HepG2 (cell line): ENCODE results near the gene FOXK2. TPM values are rescaled to one million over a fixed set of nuclear protein-coding genes. Genes with fewer than 3 reads are reported as not detected.

Experiments used
- ARNT ChIP-seq: fragments of 450-650 bp; IDR thresholded peaks from 2 replicates; pipeline ENCODE4 v1.6.1; 2017
- BRCA1 ChIP-seq: sonication (generic); formaldehyde crosslinking; IDR thresholded peaks from 2 replicates; pipeline ENCODE4 v1.4.0; 2020; ENCODE audit warnings: missing genetic modification reagents
- CEBPZ ChIP-seq: IDR thresholded peaks from 2 replicates; pipeline ENCODE4 v1.6.1; 2012; ENCODE audit warnings: low read length, improper control_type of control experiment
- CREM ChIP-seq, 2 experiments: sonication (generic) in 1 of 2; formaldehyde crosslinking in 1 of 2; IDR thresholded peaks; 2 replicates each; pipeline versions ENCODE4 v1.4.0 to v1.6.1; 2016 to 2020; ENCODE audit warnings: antibody characterized with exemption in 1 of 2, mild to moderate bottlenecking in 1 of 2, missing genetic modification reagents in 1 of 2
- HDAC2 ChIP-seq: sonication (generic); formaldehyde crosslinking; IDR thresholded peaks from 2 replicates; pipeline ENCODE4 v1.4.0; 2020; ENCODE audit warnings: missing genetic modification reagents
- HIC2 ChIP-seq: sonication (generic); formaldehyde crosslinking; IDR thresholded peaks from 2 replicates; pipeline ENCODE4 v1.9.0; 2022; ENCODE audit warnings: low read depth, missing genetic modification reagents
- MZF1 ChIP-seq: sonication (generic); formaldehyde crosslinking; IDR thresholded peaks from 2 replicates; pipeline ENCODE4 v1.8.1; 2023; ENCODE audit warnings: mild to moderate bottlenecking, missing genetic modification reagents, borderline replicate concordance
- RELA ChIP-seq: sonication (generic); formaldehyde crosslinking; IDR thresholded peaks from 2 replicates; pipeline ENCODE4 v1.4.0; 2020; ENCODE audit warnings: missing genetic modification reagents
- SMYD3 ChIP-seq: sonication (generic); formaldehyde crosslinking; IDR thresholded peaks from 2 replicates; pipeline ENCODE4 v1.8.1; 2023; ENCODE audit warnings: mild to moderate bottlenecking, missing genetic modification reagents
- SPEN ChIP-seq: sonication (generic); formaldehyde crosslinking; IDR thresholded peaks from 2 replicates; pipeline ENCODE4 v1.5.1; 2020; ENCODE audit warnings: low read depth, mild to moderate bottlenecking, missing genetic modification reagents
- TAF1 ChIP-seq: sonication (generic); formaldehyde crosslinking; IDR thresholded peaks from 2 replicates; pipeline ENCODE4 v1.4.0; 2020; ENCODE audit warnings: missing genetic modification reagents
- ZEB1 ChIP-seq: IDR thresholded peaks from 2 replicates; pipeline ENCODE4 v1.6.1; 2012; ENCODE audit warnings: mild to moderate bottlenecking, low read depth, inconsistent platforms; ENCODE audit not compliant: insufficient replicate concordance
- ZNF354B ChIP-seq: sonication (generic); formaldehyde crosslinking; IDR thresholded peaks from 2 replicates; pipeline ENCODE4 v1.8.0; 2022; ENCODE audit warnings: mild to moderate bottlenecking, missing genetic modification reagents
- ZNF589 ChIP-seq: sonication (generic); formaldehyde crosslinking; conservative IDR thresholded peaks from 2 replicates; pipeline ENCODE4 v1.8.0; 2022; ENCODE audit warnings: mild to moderate bottlenecking, moderate library complexity, missing genetic modification reagents
- ZNF709 ChIP-seq: sonication (generic); formaldehyde crosslinking; IDR thresholded peaks from 2 replicates; pipeline ENCODE4 v1.5.0; 2020; ENCODE audit warnings: mild to moderate bottlenecking, missing genetic modification reagents
- ZNF747 ChIP-seq: sonication (generic); formaldehyde crosslinking; IDR thresholded peaks from 2 replicates; pipeline ENCODE4 v1.8.1; 2023; ENCODE audit warnings: missing genetic modification reagents, mild to moderate bottlenecking, borderline replicate concordance
- ZNF782 ChIP-seq: sonication (generic); formaldehyde crosslinking; IDR thresholded peaks from 2 replicates; pipeline ENCODE4 v1.4.0; 2020; ENCODE audit warnings: missing genetic modification reagents, mild to moderate bottlenecking, borderline replicate concordance
- polyA plus RNA-seq, 8 experiments: library from polyadenylated mRNA; depleted of rRNA in 3 of 8; stranded (reverse) in 7 of 8; unstranded in 1 of 8; fragments of >200 nt; fragmentation: Illumina TruSeq in 4 of 8; extraction: Trizol in 4 of 8; gene quantifications; 2 replicates each; pipeline versions ENCODE4 v1.2.1 to v1.2.3, GENCODE V29; 2011 to 2016; ENCODE audit warnings: low read depth in 4 of 8, missing spikeins in 1 of 8, mixed read lengths in 1 of 8; ENCODE audit not compliant: insufficient read depth in 1 of 8
- total RNA-seq, 5 experiments: library from RNA; depleted of rRNA; stranded (reverse); fragments of >200 nt; fragmentation: Illumina TruSeq; extraction: Trizol; gene quantifications; 2 replicates each; pipeline ENCODE4 v1.2.3, GENCODE V29; 2016; ENCODE audit warnings: low read depth in 1 of 5
- TF ChIP-seq, protein P1 (sequence below): sonication (generic); formaldehyde crosslinking; IDR thresholded peaks from 2 replicates; pipeline ENCODE4 v1.5.1; 2020; ENCODE audit warnings: missing genetic modification reagents, mild to moderate bottlenecking, borderline replicate concordance

The FOXK2 gene
- total and polyA plus RNA-seq, 2 of the 13 experiments (the other 11 are each of a cell fraction or from before 2014, with no cell fraction given) = 67.1 to 67.2 TPM

DNA sequence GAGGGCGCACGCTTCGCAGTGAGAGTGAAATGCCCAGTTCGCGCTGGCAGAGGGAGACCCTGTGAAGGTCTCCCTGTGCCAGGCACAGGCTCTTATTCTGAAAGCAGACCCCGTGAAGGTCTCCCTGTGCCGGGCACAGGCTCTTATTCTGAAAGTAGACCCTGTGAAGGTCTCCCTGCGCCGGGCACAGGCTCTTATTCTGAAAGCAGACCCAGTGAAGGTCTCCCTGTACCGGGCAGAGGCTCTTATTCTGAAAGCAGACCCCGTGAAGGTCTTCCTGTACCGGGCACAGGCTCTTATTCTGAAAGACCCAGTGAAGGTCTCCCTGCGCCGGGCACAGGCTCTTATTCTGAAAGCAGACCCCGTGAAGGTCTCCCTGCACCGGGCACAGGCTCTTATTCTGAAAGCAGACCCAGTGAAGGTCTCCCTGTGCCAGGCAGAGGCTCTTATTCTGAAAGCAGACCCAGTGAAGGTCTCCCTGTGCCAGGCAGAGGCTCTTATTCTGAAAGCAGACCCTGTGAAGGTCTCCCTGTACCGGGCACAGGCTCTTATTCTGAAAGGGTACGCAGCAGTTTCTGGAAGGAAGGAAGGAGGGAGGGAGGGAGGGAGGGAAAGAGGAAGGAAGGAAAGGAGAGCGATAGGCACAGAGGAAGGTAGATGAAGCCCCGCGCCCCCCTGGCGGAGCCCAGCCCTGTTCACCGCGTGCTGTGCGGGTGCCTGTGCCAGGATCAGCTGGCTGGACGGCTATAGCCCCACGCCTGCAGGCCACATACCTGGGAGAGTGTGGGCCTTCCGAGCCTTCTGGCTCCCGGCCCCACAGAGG lies 73.4 kb downstream of the FOXK2 start (continued):
- TF ChIP-seq ZNF589 (CRISPR knock-in tag) = peak; percentile 43; the same call in 1 of the 2 replicates
- TF ChIP-seq ZNF747 = no peak
- no peak for TF ChIP-seq ZNF709
- peak; percentile 49; the same call in 1 of the 2 replicates for TF ChIP-seq CREM (IDR thresholded peaks at IDR 0.05)
- no peak for TF ChIP-seq CREM (CRISPR knock-in tag; IDR thresholded peaks at IDR 0.05)
- TF ChIP-seq TAF1 (CRISPR knock-in tag) = no peak
- TF ChIP-seq MZF1 (CRISPR knock-in tag) = no peak
- no peak for TF ChIP-seq CEBPZ
- peak; percentile 94 for TF ChIP-seq HIC2 (CRISPR knock-in tag)
- no peak for TF ChIP-seq RELA
- TF ChIP-seq SMYD3 (CRISPR knock-in tag) = no peak
- no peak for TF ChIP-seq ZNF354B
- TF ChIP-seq, protein P1, sequence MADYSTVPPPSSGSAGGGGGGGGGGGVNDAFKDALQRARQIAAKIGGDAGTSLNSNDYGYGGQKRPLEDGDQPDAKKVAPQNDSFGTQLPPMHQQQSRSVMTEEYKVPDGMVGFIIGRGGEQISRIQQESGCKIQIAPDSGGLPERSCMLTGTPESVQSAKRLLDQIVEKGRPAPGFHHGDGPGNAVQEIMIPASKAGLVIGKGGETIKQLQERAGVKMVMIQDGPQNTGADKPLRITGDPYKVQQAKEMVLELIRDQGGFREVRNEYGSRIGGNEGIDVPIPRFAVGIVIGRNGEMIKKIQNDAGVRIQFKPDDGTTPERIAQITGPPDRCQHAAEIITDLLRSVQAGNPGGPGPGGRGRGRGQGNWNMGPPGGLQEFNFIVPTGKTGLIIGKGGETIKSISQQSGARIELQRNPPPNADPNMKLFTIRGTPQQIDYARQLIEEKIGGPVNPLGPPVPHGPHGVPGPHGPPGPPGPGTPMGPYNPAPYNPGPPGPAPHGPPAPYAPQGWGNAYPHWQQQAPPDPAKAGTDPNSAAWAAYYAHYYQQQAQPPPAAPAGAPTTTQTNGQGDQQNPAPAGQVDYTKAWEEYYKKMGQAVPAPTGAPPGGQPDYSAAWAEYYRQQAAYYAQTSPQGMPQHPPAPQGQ (CRISPR knock-in tag) = no peak
- no peak for TF ChIP-seq BRCA1
- no peak for TF ChIP-seq ARNT
- no peak for TF ChIP-seq ZNF782
- TF ChIP-seq SPEN (CRISPR knock-in tag) = 0 out of 2 replicates have a peak, but pooled peaks have one; percentile 4
- peak; percentile 8; the same call in 1 of the 2 replicates for TF ChIP-seq HDAC2 (CRISPR knock-in tag)
- peak; percentile 49 for TF ChIP-seq ZEB1
